ENCODE measurements around the gene ANK3.

The ANK3 gene

DNA sequence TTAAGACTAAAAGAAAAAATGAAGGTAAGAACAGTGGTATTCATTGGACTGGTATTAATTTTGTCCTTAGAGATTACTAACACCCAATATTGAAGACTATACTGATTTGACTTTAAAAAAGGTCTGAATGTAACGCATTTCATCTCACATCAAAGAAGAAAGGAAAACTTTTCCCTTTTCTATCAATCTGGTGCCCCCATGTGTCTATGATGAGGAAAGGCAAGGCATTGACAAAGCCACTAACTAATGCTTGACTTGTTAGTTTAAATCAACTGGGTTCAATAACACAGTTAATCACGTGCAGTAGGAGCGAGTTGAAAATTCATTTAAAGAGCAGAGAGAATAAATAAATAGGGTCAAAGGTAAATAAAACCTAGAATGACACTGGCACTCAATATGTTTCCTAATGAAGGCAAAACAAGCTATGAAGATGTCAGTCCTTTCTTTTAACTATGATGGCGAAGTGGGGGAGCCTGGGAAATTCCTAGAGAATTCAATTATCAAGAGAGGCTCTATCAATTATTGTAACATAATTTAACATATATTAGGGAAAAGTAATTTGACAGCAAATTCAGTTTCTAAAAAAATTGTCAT is 180.9 kb downstream of the ANK3 start:
- no peak for DNase-seq

DNA sequence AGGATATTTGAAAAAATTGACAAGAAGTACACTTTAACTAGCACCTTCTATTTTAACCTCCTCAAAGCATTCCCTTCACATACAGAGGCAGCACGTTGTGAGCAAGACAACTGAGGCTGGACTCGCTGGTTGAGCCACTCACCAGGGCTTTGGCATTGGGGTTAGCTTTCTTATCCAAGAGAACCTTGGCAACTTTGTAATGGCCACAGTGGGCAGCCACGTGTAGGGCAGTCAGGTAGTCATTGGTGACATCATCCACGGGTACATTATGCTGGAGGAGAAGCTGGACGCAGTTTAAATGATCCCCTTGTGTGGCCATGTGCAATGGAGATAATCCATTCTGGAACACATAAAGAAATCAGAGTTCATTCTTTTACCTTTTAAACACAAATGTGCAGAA is 181.8 kb downstream of the ANK3 start:
- DNase-seq = no peak

DNA sequence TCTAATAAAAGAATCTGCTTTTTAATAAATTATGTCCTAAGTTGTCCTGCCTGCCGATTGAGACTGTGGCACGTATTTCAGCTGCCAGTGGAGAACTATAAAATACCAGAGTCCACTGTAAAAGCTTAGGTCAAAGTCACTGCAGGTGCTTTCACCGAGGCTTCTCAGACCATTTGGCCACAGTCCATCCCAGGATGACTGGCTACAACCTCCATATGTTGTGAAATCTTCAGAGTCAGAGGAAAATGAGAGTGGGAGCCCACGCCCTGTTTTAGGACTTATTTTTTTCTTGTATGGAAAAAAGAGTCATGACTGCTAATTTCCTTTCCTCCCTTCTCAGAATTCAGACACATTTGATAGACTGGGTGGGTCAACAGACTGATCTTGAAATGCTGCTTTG is 182.9 kb downstream of the ANK3 start:
- no peak for DNase-seq

DNA sequence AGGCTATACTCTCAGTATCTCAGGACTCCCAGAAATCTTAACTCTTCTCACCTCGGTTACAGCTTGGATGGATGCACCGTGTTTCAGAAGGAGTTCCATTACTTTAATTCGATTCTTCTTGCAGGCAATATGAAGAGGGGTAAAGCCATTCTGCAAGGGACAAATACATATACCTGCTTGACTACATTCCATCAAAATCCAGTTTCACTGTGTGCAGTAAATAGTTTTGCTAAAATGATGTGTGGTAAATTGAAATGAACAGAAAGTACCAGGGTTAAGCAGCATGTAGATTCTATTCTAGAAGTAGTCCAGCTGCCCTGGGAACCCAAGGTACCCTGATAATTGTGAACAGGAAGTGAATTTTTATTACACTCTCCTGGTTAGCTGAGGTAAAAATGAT is 183.9 kb downstream of the ANK3 start:
- DNase-seq = no peak

DNA sequence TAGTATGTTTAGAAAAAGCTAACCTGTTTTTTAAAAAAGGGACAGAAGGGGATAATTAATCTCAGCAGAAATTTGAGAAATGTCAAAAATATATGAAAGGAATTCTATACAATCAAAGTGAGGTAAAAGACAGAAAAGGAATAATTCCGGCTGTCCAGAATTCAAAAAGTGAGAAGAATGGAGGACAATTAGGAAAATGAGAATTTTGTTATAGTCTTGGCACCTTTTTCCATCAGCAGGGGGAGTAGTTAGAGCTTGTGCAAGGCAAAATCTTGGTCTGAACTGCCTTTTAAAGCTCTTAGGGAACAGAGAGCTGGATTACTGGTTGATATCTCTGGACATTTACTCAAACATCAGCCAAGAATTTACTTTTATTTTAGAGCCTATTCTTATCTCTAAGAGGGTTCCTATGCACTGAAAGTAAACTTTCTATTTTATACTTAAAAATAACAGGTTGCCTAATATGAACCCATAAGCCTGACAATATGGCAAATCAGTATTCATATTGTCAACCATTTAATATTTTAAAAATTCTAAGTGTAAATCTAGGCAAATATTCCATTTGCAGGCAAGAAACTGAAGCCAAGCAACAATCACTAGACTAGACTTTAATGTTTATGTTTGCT is 185.6 kb downstream of the ANK3 start:
- DNase-seq = no peak

DNA sequence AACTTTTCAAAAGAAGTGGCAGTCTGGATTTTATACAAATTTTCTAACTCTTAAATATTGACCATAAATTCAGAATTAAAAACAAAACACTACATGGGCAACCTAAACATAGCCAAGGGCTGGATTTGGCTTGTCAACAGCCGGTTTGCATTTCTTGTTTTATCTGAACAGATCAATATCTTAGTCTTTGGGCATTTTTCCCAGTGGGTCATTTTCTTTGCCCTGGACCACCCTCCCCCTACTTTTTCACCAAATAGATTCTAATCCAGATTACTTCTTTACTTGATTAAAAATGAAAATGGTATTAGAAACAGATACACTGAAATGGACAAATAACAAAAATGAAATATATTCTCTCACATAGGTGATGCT is 189.0 kb downstream of the ANK3 start:
- DNase-seq = no peak

DNA sequence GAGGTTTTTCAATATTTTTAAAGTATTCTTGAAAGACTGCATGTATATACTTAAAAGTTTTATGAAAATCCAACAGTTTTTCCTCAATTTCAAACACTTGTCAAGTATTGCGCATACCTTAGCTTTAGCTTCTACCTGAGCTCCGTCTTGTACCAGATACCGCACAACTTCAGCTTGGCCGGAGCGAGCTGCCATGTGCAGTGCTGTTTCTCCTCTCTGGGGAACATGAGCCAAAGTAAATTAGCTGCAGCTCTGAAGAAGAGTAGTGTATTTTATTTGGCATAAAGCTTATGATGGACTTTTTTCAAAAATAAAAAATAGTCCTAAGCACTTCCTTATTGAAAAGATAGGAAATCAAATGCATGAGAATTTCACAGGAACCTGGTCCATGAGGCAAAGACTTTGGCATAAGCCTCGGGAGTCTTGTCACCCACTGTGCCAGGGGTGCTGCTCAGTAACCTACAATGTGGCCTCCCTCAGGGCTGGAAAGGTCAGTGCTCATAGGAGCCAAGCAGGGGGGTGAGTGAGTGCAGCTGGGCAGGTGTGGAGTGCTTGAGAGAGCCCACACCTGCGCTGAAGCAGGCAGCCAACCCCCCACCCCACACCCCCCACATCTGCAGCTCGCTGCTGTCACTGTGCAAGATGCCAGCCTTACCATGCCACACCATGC is 189.5 kb downstream of the ANK3 start:
- no peak for DNase-seq

DNA sequence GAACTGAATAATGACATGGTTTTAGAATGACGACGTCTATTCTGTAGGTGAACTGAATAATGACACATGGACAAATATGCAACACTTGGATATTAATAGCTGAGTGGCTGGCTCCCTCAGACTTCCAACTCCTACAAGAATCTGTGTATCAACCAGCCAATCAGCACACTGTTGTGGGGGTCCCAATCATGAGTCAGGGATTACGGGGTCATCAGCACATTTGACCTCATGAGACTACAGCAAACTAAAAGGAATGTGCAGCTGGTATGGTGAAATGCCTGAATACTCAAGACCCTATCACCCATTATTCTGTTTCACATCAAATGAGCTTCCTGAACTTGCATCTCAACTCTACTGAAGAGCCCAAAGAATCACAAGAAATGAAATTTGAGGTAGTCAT is 192.5 kb downstream of the ANK3 start:
- no peak for DNase-seq

DNA sequence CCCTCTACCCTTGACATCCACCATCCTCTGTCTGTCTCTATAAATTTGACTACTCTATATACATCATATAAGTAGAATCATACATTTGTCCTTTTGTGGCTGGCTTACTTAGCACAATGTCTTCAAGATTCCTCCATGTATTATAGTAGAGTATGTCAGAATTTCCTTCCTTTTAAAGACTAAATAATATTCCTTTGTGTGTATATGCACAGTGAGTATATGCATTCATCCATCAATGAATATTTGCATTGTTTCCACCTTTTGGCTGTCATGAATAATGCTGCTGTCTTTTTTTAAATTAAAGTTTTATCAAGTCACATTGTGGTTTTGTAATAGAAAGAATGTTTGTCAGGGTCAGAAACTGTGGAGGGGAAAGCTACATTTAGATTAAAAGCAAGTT is 195.3 kb downstream of the ANK3 start:
- DNase-seq = no peak

DNA sequence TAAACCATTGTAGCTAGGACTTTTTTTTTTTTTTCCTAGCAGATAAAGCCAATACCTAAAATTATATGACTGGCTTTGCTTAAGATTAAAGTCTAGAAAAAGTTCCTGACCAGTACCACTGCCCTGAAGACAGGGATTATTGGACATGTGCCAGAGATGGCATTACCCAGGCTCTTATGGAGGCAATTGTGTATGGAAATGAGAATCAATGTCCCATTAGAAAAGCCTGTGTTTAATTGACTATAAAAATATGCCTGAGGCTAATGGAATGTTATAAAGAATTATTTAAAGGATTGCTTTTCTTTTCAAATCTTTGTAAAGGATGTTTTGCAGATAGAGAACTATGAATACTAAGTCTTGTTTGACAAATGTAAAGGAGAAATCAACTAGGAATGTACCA is 196.7 kb downstream of the ANK3 start:
- DNase-seq = no peak

DNA sequence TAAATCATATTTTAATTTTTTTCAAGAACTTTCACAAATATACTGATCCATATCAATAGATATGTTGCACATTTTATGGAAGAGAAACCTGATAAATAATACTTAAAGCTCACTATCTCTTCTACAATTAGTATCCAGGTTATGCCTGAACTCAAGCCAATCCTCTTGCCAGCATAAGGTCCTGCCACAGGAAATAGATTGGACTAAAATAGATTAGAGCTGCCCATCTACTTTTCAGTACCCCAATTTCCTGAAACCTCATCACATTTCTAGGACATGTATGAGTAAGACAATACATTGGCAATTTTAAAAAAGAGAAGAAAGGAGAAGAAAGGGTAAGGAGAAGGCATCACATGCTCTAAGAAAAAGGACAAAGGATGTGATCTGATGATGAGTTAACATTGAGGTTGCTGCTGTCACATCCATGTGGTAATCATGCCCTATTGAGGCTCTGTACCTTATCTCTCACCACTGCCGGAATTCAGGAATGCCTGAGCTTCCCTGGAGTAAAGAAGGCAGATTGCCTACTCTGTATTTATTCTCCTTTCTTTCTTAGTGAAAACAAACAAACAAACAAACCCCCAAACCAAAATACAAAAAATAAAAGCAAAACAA is 199.7 kb downstream of the ANK3 start:
- no peak for DNase-seq

DNA sequence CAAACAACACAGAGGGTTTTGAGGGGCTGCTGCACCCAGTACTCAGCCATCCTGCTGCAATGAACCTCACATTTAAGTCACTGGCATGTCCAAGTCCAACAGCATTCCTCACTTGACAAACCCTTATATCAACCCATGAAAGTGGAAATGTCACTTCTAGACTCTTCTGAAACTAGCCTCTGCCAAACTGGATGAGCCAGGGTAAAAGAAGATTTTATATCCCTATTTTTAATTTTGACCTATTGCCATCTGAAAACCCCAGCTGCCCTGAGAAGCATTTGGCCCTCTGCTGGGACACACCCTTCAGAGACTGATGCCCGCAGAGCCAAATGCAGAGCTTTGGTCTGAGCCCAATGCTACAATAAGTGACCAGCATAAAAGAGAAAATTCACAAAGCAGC is 201.1 kb downstream of the ANK3 start:
- DNase-seq = no peak

DNA sequence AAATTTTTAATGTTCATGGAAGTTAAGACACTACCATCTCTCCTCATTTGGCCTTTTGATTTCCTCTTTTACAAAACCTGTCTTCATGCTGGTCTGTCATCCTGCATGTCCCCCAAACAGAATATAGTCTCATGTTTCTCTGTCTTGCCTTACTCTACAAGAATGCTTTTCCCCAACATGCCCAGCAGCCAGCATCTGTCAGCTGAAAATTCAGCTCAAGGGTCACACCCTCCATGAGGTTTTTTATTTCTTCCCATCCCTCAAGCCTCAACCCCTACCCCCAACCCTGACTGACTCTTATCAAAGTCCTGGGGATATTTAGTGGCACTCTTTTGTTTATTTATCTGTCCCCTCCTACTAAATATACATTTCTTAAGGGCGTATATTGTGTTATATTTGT is 202.0 kb downstream of the ANK3 start:
- DNase-seq = no peak

DNA sequence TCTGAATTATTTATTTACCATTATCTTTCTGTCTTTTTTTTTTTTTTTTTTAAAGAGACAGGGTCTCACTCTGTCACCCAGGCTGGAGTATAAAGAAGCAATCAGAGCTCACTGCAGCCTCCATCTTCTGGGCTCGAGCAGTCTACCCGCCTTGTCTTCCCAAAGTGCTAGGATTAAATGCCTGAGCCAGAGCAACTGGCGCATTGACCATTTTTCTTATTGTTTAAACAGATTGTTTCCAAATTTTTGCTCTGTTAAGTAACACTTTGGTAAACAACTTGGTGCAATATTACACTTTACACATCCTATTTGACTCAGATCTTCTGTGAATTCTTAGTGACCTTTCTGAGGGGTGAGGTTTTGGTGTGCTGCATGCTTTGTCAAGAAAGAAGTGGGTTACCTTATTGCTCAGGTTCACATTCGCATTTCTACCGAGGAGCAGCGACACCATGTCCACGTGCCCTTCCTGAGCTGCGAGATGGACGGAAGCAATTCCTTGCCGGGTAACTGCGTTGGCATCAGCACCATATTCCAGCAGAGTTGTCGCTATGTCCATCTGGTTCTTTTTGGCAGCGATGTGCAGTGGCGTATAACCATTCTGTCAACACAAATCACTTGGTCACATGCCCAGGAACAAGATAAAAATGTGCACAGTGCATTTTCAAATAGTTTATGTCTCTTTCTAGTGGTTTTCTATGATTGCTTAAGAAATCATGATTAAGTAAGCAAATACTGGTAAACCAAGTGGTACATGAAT is 203.2 kb downstream of the ANK3 start:
- DNase-seq = no peak

DNA sequence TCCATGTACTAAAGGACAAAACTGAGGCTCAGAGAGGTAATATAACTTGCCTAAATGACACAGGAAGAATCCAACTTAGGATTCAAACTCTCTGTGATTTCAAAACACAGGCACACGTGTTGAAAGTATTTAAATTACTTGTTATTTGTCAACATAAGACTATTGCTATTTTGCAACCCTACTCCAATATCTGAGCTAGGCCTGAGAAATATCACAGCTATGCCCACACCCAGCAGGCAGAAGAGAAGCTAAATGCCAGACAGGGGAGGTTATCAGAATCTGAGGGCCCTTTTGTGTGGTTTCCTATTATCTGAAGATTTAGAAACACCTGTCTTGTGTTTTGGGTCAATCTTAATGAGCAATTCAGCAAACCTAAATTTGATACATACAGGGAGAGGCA is 204.3 kb downstream of the ANK3 start:
- DNase-seq = no peak

DNA sequence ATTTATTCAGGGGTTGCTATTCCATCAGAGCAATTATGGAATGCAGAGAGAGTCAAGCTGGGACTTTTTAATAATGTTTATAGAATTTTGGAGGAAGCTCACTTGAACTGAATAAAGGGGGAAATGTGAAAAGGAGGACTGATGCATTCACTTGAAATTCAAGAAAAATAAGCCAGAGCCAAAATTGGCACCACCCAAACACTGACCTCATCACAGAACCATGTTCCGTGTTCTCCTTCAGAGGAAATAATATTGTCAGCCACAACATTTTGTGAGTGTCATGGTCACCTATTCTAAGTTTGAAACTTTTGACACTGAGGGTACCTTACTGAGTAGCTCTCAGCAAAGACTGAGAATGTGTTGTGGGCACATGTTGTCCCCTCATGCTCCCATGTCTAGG is 207.0 kb downstream of the ANK3 start:
- DNase-seq = no peak

DNA sequence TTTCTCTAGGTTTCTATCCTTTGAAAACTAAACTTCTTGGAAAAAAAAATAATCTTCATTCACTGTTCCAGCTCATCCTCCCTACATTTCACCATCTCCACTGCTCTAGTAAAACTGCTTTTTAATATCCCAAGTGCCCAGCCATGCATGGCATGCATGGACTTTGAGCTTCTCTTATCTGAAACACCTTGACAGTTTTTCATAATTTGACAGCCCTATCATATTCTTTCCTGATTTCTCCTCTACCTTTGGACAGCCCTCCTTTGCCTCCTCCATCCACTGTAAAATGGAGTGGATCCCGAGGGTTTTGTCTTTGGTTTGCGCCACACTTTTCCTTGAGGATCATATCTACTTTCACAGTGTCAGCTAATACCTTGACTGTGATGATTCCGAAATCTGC is 212.8 kb downstream of the ANK3 start:
- no peak for DNase-seq

DNA sequence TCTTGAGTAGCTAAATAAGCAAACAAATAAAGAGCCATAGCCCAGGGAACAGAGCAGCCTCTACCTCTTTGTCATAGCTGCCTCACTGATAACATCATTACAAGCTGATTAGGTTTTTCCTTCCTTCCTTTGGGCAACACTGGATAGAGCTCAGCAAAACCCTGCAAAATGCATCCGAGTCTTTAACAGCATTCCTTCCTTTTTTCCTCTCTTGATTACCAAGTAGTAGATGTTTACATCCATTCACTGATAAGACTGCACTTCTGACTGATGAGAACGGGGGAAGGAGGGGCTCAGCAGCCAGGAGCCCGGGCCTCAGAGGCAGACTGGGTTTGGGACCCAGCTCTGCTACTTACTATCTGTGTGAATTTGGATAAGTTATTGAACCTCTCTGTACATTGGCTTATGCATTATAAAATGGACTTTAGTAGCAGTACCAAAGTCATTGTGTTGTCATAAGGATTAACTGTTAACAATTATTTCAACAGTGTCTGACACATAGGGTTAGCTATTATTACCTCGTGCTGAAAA is 214.2 kb downstream of the ANK3 start:
- DNase-seq = no peak

DNA sequence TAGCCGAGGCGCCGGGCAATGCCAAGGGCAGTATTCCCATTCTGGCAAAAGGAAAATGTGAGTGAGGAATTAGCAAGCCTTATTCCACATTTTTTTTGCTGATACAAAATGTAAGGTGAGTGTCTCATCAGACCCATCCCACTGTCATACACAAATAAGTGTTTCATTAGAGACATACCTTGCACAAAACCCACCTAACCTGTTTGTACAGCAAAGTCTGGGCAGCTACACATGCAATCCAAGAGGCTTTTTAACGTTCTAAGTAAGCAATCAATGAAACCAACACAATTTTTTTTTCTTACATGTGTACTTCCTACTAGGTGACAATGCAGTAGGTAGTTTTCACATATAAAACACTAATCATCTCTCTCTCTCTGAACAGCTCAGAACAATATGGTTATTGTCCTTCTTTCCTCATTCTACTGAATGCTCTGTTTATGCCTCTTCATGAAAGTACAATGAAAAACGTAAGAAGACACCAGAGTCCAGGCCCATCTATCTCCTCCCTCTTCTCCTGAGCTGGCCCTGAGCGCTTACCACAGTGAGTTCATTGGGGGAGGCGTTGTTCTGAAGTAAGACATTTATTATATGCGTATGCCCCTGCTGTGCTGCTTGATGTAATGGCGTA is 217.2 kb downstream of the ANK3 start:
- no peak for DNase-seq

DNA sequence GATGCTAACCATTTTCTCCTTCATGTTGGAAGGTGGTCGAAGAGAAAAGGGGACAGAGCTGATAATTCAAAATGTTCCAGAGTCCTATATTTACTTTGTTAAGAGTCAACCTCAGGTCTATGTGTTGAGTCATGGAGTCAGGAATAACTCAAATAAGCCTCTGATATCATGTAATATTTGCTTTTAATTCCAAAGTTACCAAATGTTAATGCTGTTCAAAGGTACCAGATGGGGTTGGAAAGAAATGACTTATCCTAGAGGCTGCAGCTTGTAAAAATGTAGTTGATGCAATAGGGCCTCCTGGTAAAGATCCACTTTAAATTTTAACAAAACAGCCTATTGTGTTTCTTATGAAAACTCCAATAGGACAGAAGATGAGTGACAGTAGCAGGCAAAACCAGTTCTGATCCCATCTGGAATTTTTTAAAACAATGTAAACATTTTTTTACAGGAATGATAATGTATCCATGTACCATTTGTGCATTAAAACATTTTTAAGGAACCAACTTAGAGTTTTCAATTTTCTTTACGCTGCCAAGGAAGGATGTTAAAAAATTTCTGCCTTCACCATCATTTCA is 218.2 kb downstream of the ANK3 start:
- DNase-seq = no peak

DNA sequence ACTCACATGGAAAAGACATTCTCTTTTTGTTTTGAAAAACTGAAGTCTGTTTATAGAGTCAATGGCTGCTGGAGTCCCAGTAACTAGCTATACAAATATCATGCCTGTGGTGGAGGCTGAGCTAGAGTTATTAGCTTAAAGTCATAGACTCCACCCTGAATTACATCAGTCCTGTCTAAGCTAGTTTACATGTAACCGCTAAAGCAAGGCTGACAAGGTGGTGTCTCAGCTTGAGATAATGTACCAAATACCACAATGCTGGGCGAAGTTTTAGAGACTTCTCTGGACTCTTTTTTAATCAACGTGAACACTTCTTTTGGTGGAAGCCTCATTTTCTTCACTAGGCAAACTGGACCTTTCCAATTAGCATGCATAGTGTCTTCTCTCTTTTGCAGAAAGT is 219.4 kb downstream of the ANK3 start:
- DNase-seq = no peak

DNA sequence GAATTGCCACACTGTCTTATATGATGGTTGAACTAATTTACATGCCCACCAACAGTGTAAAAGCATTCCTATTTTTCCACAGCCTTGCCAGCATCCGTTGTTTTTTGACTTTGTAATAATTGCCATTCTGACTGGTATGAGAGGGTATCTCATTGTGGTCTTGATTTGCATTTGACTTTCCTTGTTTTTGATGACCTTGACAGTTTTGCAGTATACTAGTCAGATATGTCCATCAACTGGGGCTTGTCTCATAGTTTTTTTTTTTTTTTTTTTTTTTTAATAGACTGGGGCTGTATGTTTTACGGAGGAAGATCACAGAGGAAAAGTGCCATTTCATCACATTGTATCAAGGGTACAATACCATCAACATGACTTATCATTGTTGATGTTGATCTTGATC is 220.6 kb downstream of the ANK3 start:
- no peak for DNase-seq

DNA sequence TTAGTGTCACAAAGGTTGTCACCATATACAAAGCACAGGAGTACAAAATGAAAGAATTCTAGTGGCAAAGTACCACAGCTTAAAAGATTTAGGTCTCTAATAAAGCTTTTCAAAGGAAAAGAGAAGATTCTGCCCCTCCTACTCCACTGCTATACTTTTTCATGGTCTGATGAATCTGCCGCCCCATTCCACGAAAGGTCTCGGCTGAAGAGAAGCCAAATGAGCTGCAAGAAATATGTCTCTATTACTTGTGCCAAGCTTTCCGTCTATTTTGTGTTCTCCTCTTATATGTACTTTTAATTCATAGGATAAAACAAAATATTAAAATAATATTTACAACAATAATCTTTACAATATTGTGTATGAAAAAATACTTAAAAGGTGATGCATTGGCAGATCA is 222.6 kb downstream of the ANK3 start:
- DNase-seq = no peak

Data from NCI-H1417 treated with DMSO at 0.1 percent for 48 hours (cell line).